ENCODE results near the gene KLHL5. TPM values are rescaled to one million over a fixed set of nuclear protein-coding genes. Genes with fewer than 3 reads are reported as not detected.

KLHL5 gene
- total RNA-seq, 1 donor: 50.9 TPM

GRCh38 chr4:39157520-39157919 is 95.5 kb downstream of the KLHL5 start:
- no peak for DNase-seq (ENCODE audit: low read depth)
- H3K4me3 ChIP-seq (ENCODE audit: low read depth, low read length): no peak overlapping the region
- no peak for TF ChIP-seq CTCF (IDR thresholded peaks at IDR 0.05; ENCODE audit: insufficient read depth, low read length)

- TF ChIP-seq CTCF (IDR thresholded peaks at IDR 0.05; ENCODE audit: insufficient read depth, low read length): no peak
- H3K4me3 ChIP-seq (ENCODE audit: low read depth, low read length): no peak overlapping the region
- DNase-seq (ENCODE audit: low read depth): no peak
Measured at GRCh38 chr4:39166177-39166576, 104.1 kb downstream of the KLHL5 start.

GRCh38 chr4:39166669-39167068 is 104.6 kb downstream of the KLHL5 start:
- TF ChIP-seq CTCF (IDR thresholded peaks at IDR 0.05; ENCODE audit: insufficient read depth, low read length): no peak
- no peak overlapping the region for H3K4me3 ChIP-seq (ENCODE audit: low read depth, low read length)
- no peak for DNase-seq (ENCODE audit: low read depth)

GRCh38 chr4:39169426-39169825 is 107.4 kb downstream of the KLHL5 start:
- TF ChIP-seq CTCF (IDR thresholded peaks at IDR 0.05; ENCODE audit: insufficient read depth, low read length): no peak
- DNase-seq (ENCODE audit: low read depth): no peak
- no peak overlapping the region for H3K4me3 ChIP-seq (ENCODE audit: low read depth, low read length)

- H3K4me3 ChIP-seq (ENCODE audit: low read depth, low read length): no peak overlapping the region
- no peak for DNase-seq (ENCODE audit: low read depth)
- no peak for TF ChIP-seq CTCF (IDR thresholded peaks at IDR 0.05; ENCODE audit: insufficient read depth, low read length)
Measured at GRCh38 chr4:39170301-39170700, 108.3 kb downstream of the KLHL5 start.

Other genes starting within 250 kb of the KLHL5 start
- gene TLR6, start 205.4 kb upstream of the KLHL5 start, total RNA-seq (ENCODE audit: low replicate concordance): 2.2 and 5.0 TPM in 2 replicates
- gene FAM114A1, start 194.4 kb upstream of the KLHL5 start, total RNA-seq (ENCODE audit: low replicate concordance): 263 and 378 TPM in 2 replicates
- 0.18 TPM in 1 of 2 replicates, not detected in the other for gene TMEM156, start 29.8 kb upstream of the KLHL5 start, total RNA-seq (ENCODE audit: low replicate concordance)
- 46.2 and 210 TPM in 2 replicates for gene WDR19, start 120.3 kb downstream of the KLHL5 start, total RNA-seq (ENCODE audit: low replicate concordance)